NCI-H128 (cell line): ENCODE data around the gene PLPP1.

Experiments
- DNase-seq: peaks from one replicate; lab custom pipeline; 2025; ENCODE audit not compliant: unreplicated experiment; lab: John Stamatoyannopoulos, UW

PLPP1 gene

GRCh38 chr5:55451976-55452375 lies 82.8 kb downstream of the PLPP1 start:
- no peak for DNase-seq

GRCh38 chr5:55450050-55450765 lies 84.6 kb downstream of the PLPP1 start:
- DNase-seq, result no peak

- DNase-seq, result no peak
These were observed 88.0 kb downstream of the PLPP1 start for GRCh38 chr5:55446640-55447351.

GRCh38 chr5:55445791-55446190 lies 89.0 kb downstream of the PLPP1 start:
- DNase-seq, result no peak

GRCh38 chr5:55441954-55442353 lies 92.8 kb downstream of the PLPP1 start:
- DNase-seq, result no peak

GRCh38 chr5:55441107-55441771 lies 93.5 kb downstream of the PLPP1 start:
- DNase-seq, result no peak

- DNase-seq, result no peak
These were observed 94.5 kb downstream of the PLPP1 start for GRCh38 chr5:55440188-55440646.

GRCh38 chr5:55438998-55439397 lies 95.8 kb downstream of the PLPP1 start:
- DNase-seq, result no peak

GRCh38 chr5:55437859-55438206 lies 96.9 kb downstream of the PLPP1 start:
- DNase-seq, result no peak

- no peak for DNase-seq
These were observed 97.3 kb downstream of the PLPP1 start for GRCh38 chr5:55437452-55437851.

GRCh38 chr5:55432549-55432948 lies 102.2 kb downstream of the PLPP1 start:
- no peak for DNase-seq

- no peak for DNase-seq
These were observed 105.0 kb downstream of the PLPP1 start for GRCh38 chr5:55429613-55430253.

GRCh38 chr5:55429221-55429612 lies 105.5 kb downstream of the PLPP1 start:
- no peak for DNase-seq

GRCh38 chr5:55427157-55427556 lies 107.6 kb downstream of the PLPP1 start:
- no peak for DNase-seq

GRCh38 chr5:55426455-55426854 lies 108.3 kb downstream of the PLPP1 start:
- no peak for DNase-seq

- no peak for DNase-seq
These were observed 113.7 kb downstream of the PLPP1 start for GRCh38 chr5:55421074-55421529.

- no peak for DNase-seq
These were observed 115.5 kb downstream of the PLPP1 start for GRCh38 chr5:55418994-55419968.

- DNase-seq, result no peak
These were observed 118.5 kb downstream of the PLPP1 start for GRCh38 chr5:55416306-55416705.

GRCh38 chr5:55415071-55415470 lies 119.7 kb downstream of the PLPP1 start:
- no peak for DNase-seq

- DNase-seq, result no peak
These were observed 121.1 kb downstream of the PLPP1 start for GRCh38 chr5:55413644-55414043.
